HG03139 (cell line): ENCODE results near the gene RTN4R.
"Not testable (repeated sequence)": the region's sequence is repeated elsewhere in the genome, so short reads cannot be mapped to it uniquely, and the experiment has no call there.

Source experiments
- ATAC-seq: cut with Tn5 transposase; IDR thresholded peaks from one replicate; pipeline ENCODE4 v1.9.1; 2021; ENCODE audit not compliant: unreplicated experiment

Gene RTN4R

DNA sequence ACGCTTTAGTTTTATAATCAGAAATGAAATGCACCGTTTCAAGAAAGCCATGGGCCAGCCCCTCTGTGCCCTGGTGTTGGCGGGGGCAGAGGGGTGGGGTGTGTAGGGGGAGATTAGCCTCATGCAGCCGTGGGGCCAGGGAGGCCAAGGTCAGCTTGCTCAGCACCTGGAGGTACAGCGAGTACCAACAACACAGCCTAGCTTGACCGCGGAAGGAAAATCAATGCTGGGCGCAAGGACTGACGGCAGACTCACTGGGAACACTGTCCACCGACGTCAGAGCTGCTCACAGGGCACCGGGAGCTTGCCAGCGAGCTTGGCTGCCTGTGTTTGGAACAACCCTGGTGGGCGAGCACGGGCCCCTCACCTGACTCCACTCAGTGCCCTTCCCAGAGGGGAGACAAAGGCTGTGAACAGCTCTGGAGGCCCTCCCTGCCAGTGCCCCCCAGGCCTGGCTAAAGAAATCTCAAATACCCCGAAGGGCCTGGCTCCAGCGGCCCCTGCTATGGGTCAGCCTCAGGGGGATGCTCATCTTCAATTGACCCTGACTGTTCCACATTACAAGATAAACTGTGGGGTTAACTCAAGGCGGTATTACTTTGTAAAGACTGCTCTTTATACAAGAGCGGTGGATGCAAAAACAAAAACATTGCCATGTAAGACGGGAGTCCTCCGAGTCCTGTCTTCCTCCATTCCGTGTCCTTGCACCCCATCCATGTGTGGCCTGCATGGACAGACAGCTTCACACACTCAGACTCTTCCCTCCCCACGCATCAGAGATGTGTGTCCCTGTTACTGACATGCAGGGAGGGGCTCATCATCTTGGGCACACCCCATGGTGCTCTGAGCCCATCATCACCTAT, 21.3 kb upstream of the RTN4R start:
- ATAC-seq = not testable (repeated sequence)

DNA sequence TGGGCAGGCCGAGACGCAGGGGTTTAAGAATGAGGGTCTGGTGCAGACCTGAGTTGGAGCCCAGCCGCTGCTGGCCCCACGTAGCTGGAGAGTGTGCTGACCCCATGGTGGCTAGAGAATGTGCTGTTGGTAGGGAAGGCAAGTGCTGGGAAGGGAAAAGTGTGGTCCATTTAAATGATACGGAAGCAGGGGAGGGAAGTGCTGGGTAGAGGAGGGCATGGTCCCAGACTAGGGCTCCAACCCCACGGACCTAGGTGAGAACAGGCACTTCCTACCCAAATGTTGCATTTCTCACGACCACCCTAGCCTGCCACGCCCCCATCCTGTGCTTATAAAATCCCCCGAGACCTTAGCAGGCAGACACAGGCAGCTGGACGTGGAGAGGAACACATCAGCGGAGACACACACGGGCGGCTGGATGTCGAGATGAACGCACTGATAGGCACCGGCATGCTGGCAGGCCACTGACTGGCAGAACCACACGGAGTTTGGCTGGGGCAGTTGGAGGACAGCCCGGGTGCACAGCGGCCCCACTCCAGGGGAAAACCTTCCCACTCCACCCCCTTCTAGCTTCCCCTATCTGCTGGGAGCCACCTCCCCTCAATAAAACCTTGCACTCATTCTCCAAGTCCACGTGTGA, 18.8 kb upstream of the RTN4R start:
- ATAC-seq = not testable (repeated sequence)

DNA sequence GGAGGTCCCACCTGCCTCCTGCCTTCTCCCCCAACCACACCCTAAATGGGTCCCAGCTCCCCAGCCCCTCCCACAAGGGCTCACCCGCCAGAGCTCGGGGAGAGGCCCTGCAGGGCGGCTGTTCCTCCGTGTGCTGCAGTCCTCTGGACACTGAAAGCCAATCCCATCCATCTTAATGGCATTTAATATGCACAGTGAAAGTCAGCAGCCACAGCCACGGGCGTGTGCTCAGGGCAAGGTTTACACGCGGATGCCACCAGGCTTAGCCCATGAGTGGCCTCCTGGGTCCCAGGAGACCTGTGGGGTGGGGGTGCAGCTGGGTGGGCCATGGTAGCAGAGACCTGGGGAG, 18.2 kb upstream of the RTN4R start:
- not testable (repeated sequence) for ATAC-seq

DNA sequence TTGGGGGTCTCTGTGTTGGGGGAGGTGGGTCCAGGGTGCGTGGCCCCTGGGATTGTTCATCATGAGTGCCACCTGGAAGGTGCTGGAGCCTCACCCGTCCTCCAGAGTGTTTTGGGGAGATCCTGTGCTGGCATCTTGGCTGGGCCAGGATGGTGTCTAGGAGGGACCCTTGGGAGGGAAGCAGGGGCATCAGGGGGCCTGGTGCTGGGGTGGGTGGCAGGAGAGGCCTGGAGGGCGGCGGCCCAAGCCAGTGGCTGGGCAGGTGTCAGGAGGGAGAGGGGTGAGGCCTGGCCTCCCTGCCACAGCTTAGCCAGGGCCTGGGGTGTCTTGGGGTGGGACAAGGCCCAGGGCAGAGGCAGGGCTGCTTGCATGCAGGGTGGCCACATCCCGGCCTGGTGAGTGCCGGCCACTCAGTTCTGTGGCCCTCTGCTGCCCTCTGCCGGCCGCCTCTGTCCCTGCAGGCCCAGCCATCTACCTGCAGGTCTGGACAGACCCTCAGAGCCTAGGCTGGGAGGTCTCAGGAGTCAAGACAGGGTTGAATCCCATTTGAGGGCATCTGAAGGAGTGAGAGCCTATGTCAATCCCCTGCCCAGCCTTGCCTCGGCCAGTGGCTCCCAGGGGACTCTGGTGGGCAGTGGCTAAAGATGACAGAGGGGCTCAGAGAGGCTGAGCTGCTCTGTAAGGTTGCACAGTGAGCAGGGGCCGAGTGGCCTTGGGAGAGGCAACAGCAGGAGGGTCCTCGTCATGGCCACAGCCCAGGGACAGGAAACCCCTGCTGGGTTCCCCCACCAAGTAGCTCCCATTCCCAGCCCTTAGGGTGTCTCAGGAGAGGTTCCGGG, 17.6 kb upstream of the RTN4R start:
- not testable (repeated sequence) for ATAC-seq

DNA sequence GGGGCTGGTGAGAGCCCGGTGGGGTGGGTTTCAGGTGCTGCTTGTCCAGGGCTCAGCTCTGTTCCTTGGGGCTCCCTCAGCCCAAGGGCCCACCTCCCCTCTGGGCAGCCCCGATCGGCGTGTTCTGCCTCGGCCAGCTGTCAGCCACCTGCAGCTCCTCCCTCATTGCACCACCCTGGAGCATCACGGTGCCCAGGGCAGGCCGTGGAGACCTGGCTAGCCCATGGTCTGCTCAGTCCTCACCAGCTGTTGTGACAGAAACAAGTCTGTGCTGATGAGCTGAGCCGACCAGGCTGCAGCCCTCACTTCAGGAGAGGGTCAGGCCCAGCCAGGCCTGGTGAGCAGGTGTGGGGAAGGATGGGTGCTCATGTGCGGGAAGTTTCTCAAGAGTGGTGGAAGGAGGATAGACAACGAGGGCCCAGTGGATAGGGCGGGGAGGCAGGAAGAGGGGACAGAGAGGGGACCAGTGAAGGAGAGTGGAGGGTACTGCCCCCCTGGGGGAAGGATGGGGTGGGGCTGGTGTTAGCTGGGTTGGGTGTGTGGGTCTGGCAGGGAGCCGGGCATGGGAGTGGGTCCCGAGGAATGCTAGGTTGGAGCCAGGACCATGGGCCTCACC, 16.5 kb upstream of the RTN4R start:
- no peak for ATAC-seq

DNA sequence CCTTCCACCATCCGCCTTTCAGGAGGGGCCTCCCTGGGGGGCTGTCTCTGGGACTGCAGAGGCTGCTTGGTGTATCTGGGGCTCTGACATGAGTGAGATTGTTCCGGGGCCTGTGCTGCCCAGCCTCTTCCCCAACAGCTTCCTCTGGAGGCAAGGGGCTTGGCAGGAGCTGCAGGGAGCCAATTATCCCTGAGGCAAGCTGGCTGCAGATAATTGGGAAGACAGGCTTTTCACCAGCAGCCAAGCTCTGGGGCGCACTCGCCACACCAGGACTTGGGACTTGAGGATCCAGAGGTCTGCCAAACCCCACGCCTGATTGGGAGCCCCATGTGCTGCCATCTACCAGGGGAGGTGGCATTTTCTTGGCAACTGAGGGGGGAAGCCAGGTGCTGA, 15.6 kb upstream of the RTN4R start:
- no peak for ATAC-seq

DNA sequence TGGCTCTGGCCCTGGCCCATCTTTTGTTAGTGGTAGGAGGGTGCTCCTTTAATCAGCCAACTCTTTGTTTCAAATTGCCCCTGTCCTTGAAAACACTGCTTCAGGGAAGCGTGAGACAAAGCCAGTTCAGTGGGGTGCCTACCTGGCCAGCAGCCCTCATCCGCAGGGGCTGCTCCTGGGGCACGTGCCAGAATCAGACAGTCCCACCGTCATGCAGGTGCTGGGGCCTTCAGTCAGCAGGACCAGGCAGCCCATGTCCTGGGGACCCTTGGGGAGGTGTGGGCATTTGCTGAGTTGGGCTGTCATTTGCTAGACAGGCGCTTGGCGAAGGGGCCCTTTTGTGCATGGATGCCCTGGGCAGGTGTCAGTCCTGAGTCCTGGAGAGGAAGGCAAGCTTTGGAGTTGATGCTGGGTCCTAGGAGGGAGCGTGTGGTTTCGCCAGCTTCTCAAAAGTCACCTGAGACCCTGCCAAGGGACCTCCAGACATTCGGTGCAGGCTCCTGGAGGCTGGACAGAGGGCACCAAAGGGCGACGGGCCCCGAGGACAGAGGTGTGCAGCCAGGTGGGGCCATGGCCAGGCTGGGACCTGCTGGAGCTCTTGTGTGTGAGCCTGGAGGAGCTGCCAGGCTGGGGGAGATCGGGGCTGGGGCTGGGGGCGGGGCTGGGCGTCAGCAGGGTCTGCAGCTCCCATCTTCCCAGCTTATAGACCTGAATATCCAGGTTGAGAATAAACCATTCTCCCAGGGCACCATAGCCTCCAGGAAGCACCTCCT, 15.0 kb upstream of the RTN4R start:
- ATAC-seq = no peak

DNA sequence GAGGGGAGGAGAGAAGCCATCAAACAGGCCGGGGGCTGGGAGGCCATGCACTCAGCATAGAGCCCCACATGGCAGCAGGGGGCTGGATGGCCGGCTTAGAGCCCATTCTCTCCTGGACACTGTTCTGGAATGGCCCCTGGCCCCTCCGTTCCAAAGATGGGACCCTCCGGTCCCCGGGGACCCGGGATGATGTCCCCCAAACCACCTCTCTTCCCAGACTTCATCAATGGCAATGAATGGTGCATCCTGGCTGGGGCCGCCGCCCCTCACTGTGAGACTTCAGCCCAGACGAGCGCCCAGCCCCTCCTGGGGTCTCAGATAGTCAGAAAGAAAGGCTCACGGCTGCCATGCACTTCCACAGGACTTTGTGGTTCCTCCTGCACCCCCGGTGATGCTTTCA, 13.8 kb upstream of the RTN4R start:
- ATAC-seq = no peak

DNA sequence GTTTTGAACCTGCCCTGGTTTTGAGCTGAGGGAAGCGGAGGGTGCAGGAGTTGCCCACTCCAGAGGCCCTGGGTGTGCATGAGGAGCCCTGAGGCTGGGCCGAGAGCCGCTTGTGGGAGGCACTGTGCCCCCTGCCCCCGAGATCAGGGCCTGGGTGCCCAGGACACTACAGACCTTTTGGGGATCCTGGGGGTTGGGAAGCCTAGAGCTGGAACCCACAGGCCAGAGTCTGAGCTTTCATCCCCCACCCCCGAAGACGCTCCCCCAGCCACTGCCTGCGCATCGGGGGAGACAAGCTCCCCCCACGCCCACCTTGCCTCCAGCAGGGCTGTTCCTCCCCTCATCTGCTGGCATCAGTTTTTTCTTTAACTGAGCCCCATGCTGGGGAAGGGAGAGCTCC, 13.4 kb upstream of the RTN4R start:
- ATAC-seq = not testable (repeated sequence)

DNA sequence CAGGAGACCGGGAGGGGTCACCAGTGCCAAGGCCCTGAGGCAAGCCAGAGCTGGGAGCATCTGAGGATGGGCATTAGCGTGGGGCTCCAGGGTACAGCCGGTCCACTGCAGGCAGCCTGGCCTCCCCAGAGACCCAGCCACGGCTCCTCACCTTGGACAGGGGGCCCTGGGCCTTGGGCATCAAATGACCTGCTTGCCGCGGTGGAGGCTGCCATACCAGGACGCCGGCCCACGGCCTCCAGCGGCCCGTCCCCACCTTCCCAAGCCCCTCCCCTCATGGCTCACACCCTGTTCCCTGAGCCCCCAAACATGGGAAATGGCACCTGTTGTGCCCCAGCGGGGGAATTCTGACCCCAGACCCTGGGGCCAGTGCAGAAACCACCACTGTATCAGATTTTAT, 12.7 kb upstream of the RTN4R start:
- ATAC-seq = no peak

DNA sequence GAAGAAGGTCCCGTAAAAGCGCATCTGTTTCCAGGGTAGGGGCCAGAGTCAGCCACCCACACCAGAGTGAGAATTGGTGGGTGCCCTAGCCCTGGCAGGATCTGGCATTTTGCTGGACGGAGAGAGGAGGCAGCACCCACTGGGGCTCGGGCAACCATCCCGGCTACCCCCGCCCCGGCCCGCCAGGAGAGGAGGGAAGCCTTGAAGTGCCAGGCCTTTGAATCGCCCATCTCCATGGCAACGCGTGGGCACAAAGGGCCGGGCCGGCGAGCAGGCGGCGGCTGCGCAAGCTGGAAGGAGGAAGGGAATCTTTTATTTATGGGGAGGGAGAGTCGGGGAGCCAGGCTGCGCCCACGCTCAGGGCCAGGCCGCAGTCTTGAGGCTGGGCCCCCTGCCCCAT, 12.0 kb upstream of the RTN4R start:
- ATAC-seq = not testable (repeated sequence)

DNA sequence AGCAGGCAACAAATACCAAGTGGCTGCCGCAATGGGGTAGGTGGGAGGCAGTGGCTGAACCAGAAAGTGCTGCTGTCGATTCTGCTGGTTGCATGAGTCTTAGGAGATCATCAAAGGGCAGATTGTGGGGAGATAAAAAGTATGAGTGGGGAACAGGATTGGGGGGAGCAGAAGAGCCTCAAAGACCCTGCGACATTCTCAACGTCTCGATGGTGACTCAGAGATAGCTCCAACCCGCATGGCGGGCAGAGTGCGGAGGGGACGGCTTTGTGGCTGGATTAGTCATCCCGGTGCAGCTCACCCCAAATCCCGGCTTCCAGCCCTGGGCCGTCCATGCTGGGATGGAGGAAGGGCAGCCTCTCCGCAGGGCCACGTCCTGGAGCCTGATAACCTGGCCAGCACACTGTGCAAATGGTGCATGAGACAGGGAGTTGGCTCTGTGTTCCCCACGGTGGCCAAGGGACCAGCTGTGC, 11.6 kb upstream of the RTN4R start:
- no peak for ATAC-seq

DNA sequence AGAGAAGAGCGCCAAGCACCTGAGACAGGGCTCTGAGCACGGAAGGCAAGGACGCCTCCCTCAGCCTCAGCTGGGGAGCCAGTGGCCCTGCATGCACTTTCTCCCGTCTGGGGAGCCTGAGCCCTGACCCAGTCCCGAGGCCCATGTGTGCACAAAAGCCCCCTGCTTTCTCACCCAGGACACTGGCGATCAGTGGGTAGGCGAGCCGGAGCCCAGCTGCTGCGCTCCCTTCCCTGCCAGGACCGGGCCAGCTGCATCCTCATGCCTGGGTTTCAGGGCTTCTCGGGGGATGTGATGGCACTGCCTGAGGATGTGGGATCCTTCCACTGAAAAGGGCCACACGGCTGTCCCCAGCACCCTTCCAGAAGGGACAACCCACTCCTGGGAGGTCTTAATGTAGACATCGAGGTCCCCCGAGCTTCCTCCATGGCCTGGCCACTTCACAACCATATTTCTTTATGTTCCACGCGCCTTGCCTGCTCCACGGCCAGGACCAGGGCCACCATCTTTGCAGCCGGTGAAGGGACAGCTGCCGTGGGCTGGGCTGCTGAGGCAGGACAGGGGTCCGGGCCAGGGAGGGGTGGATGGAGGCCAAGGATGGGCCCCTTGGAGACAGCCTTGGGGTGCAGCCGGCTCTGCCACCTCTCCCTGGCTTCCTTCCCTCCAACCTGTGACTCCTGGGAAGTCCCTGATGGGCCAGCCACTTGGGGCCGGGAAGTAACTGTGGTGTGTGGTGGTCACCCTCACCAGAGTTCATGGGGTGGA, 10.8 kb upstream of the RTN4R start:
- ATAC-seq = not testable (repeated sequence)

DNA sequence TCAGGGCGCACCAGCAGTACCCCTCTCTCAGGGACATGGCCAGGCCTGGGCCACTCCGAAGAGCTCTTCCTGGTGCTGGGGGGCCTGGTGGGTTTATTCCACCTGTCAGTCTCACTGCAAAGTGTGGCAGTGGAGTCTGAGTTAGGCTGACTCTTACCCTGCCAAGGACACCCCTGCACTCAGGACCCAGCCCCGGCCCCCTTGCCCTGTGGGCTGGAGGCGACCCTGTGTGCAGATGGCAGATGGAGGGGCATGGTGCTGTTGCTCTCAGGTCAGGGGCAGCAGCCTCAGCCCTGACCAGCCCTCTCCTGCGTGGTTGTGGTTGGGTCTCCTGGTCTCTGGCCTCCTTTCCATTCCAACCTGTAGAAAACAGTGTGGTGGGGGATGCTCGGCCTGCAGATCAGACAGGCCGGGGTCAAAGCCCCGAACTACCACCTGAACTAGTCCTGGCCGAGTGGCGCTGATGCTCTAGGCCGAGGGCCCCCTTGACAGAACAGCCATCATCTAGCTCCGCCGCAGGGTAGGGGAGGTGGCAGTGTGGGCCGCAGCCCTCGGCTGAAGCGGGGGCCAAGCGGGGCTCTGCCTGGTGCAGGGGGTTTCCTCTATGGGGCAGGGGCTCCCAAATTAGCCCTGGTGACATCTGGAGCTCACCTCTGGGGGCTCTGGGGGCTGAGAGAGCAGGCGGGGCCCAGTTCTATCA, 10.0 kb upstream of the RTN4R start:
- ATAC-seq = not testable (repeated sequence)

DNA sequence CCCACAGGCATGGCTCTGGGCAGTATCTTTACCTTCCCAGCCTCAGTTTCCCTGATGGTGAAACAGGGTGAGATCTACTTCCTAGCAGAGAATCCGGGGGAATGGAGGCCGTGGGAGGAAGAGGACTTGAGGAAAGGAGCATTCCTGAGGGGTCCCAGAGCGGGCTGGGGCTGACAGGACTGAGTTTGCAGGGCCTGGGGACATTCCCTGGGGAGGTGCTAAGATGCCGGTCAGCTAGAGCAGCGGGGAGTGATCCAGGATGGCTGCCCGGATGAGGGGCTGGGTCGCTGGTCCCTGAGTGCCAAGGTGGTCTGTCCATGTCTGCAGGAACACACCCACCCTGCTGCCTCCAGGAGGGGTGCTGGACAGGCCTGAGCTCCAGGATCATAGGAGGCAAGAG, 8.3 kb upstream of the RTN4R start:
- ATAC-seq = no peak

DNA sequence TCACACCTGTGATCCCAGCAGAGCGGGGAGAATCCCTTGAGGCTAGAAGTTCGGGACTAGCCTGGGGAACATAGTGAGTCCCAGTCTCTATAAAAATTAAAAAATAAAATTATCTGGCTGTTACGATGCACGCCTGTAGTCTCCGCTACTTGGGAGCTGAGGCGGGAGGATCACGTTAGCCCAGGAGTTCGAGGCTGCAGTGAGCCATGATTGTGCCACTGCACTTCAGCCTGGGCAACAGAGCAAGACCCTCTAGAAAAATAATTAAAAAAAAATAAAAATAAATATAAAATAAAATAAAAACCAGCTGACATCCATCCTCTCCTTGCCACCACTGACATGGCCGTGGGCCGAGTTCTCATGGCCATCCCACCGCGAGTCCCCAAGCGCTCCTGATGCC, 7.7 kb upstream of the RTN4R start:
- ATAC-seq = no peak

DNA sequence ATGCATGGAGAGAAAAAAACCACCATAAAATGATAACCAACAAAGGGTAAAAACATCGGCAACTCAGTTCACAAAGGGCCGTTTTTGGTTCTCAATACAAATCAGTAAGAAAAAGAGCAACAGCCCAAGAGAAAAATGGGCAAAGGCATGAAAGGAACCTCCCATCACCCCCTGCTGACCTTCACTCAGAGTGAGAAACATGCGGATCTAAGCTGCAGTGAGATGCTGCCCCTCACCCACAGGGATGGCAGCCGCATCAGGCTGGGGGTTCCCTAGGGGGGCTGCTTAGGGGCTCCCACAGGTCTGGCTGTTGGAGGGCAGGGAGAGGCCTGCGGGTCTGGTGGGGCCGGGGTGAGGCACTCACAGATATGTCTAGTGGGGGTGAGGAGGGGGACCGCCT, 7.2 kb upstream of the RTN4R start:
- ATAC-seq = not testable (repeated sequence)

DNA sequence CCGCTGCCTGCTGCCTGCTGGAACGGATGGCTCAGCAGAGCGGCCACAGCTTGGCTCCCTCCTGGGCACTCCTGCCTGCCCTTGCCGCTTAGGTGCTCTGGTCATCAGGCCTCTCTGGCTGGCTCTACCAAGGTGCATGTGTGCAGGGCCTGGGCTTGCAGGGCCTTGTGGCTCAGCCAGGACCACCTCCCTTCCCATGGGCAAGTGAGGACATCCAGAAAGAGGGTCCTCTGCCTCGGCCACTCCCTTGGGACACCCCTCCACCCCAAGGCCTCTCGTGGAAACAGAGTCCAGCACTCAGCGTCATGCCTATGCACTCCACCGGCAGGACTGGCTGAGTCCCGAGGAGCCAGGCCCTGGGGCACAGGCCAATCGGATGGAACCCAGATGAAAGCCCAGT, 6.3 kb upstream of the RTN4R start:
- ATAC-seq = not testable (repeated sequence)

DNA sequence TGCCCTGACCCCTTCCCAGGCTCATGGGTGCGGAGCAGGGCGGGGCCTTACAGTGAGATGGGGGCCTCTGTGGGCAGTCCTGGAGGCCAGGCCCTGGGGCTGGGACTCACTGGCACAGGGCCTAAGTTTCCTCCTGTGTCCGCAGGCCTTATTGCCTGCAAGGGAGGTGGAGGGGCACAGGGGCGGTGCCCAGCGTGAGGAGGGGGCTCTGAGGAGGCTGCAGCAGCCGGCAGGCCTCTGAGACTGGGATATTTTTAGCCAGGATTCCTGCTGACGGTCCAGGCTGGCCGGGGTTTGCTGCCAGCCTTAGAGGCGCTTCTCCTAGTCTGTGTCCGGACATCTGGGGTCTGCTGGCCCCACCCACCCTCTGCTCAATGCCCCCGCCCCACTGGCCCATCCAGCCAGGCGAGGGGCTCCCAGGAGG, 5.7 kb upstream of the RTN4R start:
- no peak for ATAC-seq
